Smooth muscle cell (in vitro differentiated cells): Measurements from ENCODE around the gene ATF4. TPM values are rescaled to one million over a fixed set of nuclear protein-coding genes. Genes with fewer than 3 reads are reported as not detected.
A peak's percentile ranks its signal among the peaks of the same experiment; 100 is the strongest.

Experiments
- DNase-seq: peaks from one replicate; lab custom pipeline; 2025; ENCODE audit not compliant: unreplicated experiment; lab: John Stamatoyannopoulos, UW
- H2AFZ ChIP-seq: fragments of 200-600 bp; sonication (generic); 2 replicates; pipeline ENCODE4 v1.6.0; 2016; ENCODE audit warnings: antibody characterized with exemption, low read depth, mild to moderate bottlenecking
- H3F3A ChIP-seq: fragments of 200-600 bp; sonication (generic); 2 replicates; pipeline ENCODE4 v1.6.0; 2017; ENCODE audit warnings: antibody characterized with exemption, low read depth
- H3K27ac ChIP-seq: fragments of 200-600 bp; sonication (generic); 2 replicates; pipeline ENCODE4 v1.5.1; 2016; ENCODE audit warnings: low read depth, mild to moderate bottlenecking
- H3K27me3 ChIP-seq: fragments of 200-600 bp; sonication (generic); 2 replicates; pipeline ENCODE4 v1.6.1; 2016; ENCODE audit warnings: low read depth, mild to moderate bottlenecking
- H3K36me3 ChIP-seq: fragments of 200-600 bp; sonication (generic); 2 replicates; pipeline ENCODE4 v1.5.1; 2016; ENCODE audit warnings: low read depth
- H3K4me1 ChIP-seq: fragments of 200-600 bp; sonication (generic); 2 replicates; pipeline ENCODE4 v1.5.1; 2016; ENCODE audit warnings: low read depth
- H3K4me2 ChIP-seq: fragments of 200-600 bp; sonication (generic); 2 replicates; pipeline ENCODE4 v1.6.0; 2016; ENCODE audit warnings: mild to moderate bottlenecking
- H3K4me3 ChIP-seq: fragments of 200-600 bp; sonication (generic); 2 replicates; pipeline ENCODE4 v1.5.1; 2016; ENCODE audit warnings: mild to moderate bottlenecking
- H3K79me2 ChIP-seq: fragments of 200-600 bp; sonication (generic); 2 replicates; pipeline ENCODE4 v1.6.0; 2016; ENCODE audit warnings: low read depth, mild to moderate bottlenecking
- H3K9ac ChIP-seq: fragments of 200-600 bp; sonication (generic); 2 replicates; pipeline ENCODE4 v1.6.0; 2016; ENCODE audit warnings: low read depth
- H3K9me3 ChIP-seq: fragments of 200-600 bp; sonication (generic); replicated peaks from 2 replicates; pipeline ENCODE4 v1.5.1; 2016; ENCODE audit warnings: low read depth
- H4K20me1 ChIP-seq: fragments of 200-600 bp; sonication (generic); 2 replicates; pipeline ENCODE4 v1.6.0; 2016; ENCODE audit warnings: low read depth
- CTCF ChIP-seq: fragments of 200-600 bp; sonication (generic); IDR thresholded peaks from 2 replicates; pipeline ENCODE4 v1.5.1; 2017; ENCODE audit warnings: borderline replicate concordance, mild to moderate bottlenecking, antibody characterized with exemption; ENCODE audit not compliant: insufficient read depth, poor library complexity, severe bottlenecking
- WGBS: methylation state at CpG from one replicate; pipeline ENCODE4 v1.1.7; 2016; ENCODE audit warnings: low lambda C conversion rate; 5-methylcytosine and 5-hydroxymethylcytosine counted together
- polyA plus RNA-seq: library from polyadenylated mRNA; unstranded; fragments of >200 nt; fragmentation: Nextera tagmentation; extraction: Ambion mirVana; gene quantifications from 2 replicates; pipeline ENCODE4 v1.2.1, GENCODE V29; 2016
- total RNA-seq: library from RNA; depleted of rRNA; stranded (reverse); fragments of >200 nt; gene quantifications from 2 replicates; pipeline ENCODE4 v1.2.3, GENCODE V29; 2014

The ATF4 gene
- total and polyA plus RNA-seq, 2 experiments from 2014 or later, result 288 to 421 TPM

DNA sequence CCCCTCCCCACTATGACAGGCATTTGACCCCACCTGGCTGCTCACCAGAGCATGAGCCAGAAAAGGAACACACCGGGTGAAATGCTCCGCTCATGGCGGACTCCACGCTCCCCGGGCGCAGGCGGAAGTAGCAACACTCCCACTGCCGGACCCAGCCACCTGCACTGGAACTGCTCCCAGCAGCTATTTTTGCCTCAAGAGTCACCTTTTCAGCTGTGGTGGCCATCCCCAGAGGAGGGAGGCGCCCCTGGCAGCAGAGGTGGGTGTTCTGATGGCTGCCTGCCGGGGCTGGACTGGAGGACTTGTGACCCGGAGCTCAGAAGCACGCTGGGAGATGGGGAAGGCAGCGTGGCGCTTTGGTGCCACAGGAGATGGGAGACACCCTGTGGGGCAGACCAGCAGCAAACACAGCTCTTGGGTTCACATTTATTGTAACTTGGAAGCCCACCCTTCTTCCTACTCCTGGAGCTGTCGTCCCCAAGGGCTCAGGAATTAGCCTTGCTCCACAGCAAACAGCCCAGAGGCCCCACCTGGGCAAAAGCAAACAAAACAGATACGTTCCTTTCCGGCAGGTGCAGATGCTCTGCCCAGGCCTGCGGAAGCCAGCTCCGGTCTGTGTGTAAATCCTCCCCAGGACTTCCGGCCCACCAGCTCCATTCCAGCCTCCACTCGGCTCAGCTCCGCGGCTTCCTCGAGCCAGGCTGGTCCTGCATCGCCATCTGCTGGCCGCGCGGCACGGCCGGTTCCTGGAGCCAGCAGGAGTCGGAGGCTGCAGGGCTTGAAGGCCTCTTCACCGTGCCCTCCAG lies 8.5 kb downstream of the ATF4 start:
- TF ChIP-seq CTCF, result peak; percentile 93
- Histone ChIP-seq H3K4me1 (peaks cover 11% of the 10 kb centered on the region), H3K27ac (no peak overlapping the region), H3K4me2 (no peak overlapping the region), H4K20me1 (peaks cover 63% of the 10 kb centered on the region), H3K27me3 (no peaks in the 10 kb centered on the region), H3K9ac (no peak overlapping the region), H3K4me3 (no peak overlapping the region), H3K79me2 (peaks cover 24% of the 10 kb centered on the region), H3K9me3 (no peaks in the 10 kb centered on the region), H3K36me3 (no peaks in the 10 kb centered on the region), H3F3A (peaks cover 9% of the 10 kb centered on the region), H2AFZ (no peak overlapping the region)
- peak; percentile 58 for DNase-seq
- 48% methylated on average over 32 of the region's 32 CpGs for WGBS

DNA sequence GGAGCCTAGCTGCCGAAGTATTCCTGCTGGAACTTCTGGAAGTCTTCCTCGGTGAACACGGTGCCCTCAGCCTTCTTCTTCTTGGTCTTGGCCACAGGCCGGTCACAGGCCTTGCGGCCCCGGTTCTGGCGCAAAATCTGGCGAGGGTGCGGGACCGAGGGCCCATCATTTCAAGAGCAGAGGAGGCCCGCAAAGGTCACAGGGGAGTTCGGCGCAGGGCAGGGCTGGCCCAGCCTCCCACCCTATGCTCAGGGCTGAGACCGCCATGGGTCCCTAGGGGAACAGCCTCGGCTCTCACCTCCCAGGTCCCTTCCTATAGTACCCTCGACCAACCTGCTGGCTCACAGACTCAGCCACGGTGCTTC lies 9.1 kb downstream of the ATF4 start:
- Histone ChIP-seq H3K79me2 (peaks cover 24% of the 10 kb centered on the region), H3K9me3 (no peaks in the 10 kb centered on the region), H4K20me1 (peaks cover 57% of the 10 kb centered on the region), H3K9ac (no peak overlapping the region), H3K4me1 (peaks cover 11% of the 10 kb centered on the region), H2AFZ (no peak overlapping the region), H3K4me2 (no peak overlapping the region), H3K27me3 (no peaks in the 10 kb centered on the region), H3K27ac (peak overlapping the region; percentile 1), H3F3A (peaks cover 10% of the 10 kb centered on the region), H3K36me3 (no peaks in the 10 kb centered on the region), H3K4me3 (no peak overlapping the region)
- DNase-seq, result no peak
- no peak for TF ChIP-seq CTCF
- WGBS, result 76% methylated on average over 17 of the region's 17 CpGs

DNA sequence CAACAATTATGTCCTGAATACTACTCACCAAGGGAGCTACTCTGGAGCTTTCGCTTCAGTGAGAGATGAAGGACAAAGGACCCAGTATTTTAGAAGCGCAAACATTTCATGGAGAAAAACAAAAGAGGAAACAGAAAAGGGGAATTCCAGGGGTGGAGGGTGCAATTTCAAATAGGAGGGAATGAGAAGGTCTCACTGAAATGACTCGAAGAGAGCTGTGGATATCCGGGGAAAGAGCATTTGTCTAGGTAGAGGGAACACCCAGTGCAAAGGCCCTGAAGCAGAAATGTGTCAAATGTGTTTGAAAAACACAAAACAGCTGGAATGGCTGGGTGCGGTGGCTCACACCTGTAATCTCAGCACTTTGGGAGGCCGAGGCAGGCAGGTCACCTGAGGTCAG lies 9.8 kb downstream of the ATF4 start:
- Histone ChIP-seq H3K4me1 (peaks cover 11% of the 10 kb centered on the region), H3K4me2 (no peak overlapping the region), H3K27me3 (no peaks in the 10 kb centered on the region), H3K79me2 (peaks cover 24% of the 10 kb centered on the region), H3K9ac (no peak overlapping the region), H3K4me3 (no peak overlapping the region), H2AFZ (no peak overlapping the region), H3K9me3 (no peaks in the 10 kb centered on the region), H3F3A (peaks cover 10% of the 10 kb centered on the region), H3K36me3 (no peaks in the 10 kb centered on the region), H3K27ac (peak overlapping the region; percentile 1), H4K20me1 (peaks cover 51% of the 10 kb centered on the region)
- no peak for TF ChIP-seq CTCF
- 96% methylated on average over 6 of the region's 6 CpGs for WGBS
- no peak for DNase-seq
